ENCODE data around the gene SREK1. TPM values are rescaled to one million over a fixed set of nuclear protein-coding genes. Genes with fewer than 3 reads are reported as not detected.
A peak's percentile ranks its signal among the peaks of the same experiment; 100 is the strongest.

Gene SREK1
- total and polyA plus RNA-seq, 9 of the 15 experiments (the other 6 are each of a cell fraction or from before 2014, with no cell fraction given): 40.8 to 128 (median 81.9) TPM

- H4K20me1 ChIP-seq (replicated peaks; ENCODE audit: control insufficient read depth, insufficient read depth, low read length): no peaks in the 10 kb centered on the region
- in situ Hi-C loops (cut with MboI): no loop called here
- H3K79me2 ChIP-seq (ENCODE audit: control insufficient read depth, insufficient read depth, low read length): peaks cover 24% of the 10 kb centered on the region; the same call in 2 of the 3 replicates
- no peak overlapping the region for H3K27ac ChIP-seq (ENCODE audit: extremely low read depth, low read depth, low read length)
- no peak overlapping the region for H3K4me2 ChIP-seq (ENCODE audit: insufficient read depth, low read length)
- ATAC-seq (peak; percentile 61; the same call in 2 of the 3 replicates), DNase-seq (ENCODE audit: extremely low read depth in 1 of 4, low spot score in 3 of 4) (peak in 1 of 4 experiments; percentile 30), FAIRE-seq (peak; percentile 26)
- H3K9me1 ChIP-seq (ENCODE audit: control insufficient read depth, insufficient read depth, low read length): peaks cover 3% of the 10 kb centered on the region
- ChIA-PET CTCF (ENCODE audit: low intra/inter-chr PET ratio) (interaction anchor here (0.7 to 1.0 kb wide), 2 partner anchors 10 to 49 kb away, joined by 3 to 4 read pairs; no protein-coding TSS in a partner anchor), POLR2A (interaction anchor here (0.5 to 2.4 kb wide), 6 partner anchors 9 to 692 kb away, joined by 3 to 16 read pairs (median 3); no protein-coding TSS in a partner anchor)
- H3K9me3 ChIP-seq (replicated peaks; ENCODE audit: control insufficient read depth, insufficient read depth, low read depth, low read length): no peaks in the 10 kb centered on the region
- peaks cover 96% of the 10 kb centered on the region for H3K36me3 ChIP-seq (ENCODE audit: control insufficient read depth, insufficient read depth, low read length)
- no peaks in the 10 kb centered on the region for H3K27me3 ChIP-seq (ENCODE audit: control insufficient read depth in 2 of 2, insufficient read depth in 2 of 2, low read length in 2 of 2)
- H3K9ac ChIP-seq (ENCODE audit: insufficient read depth in 1 of 2, low read depth in 2 of 2, low read length in 2 of 2): no peak overlapping the region
- WGBS (ENCODE audit: insufficient coverage, low coverage, missing lambda C conversion rate): 78% methylated on average over 3 of the region's 3 CpGs
- H2AFZ ChIP-seq (ENCODE audit: low read depth, low read length): no peak overlapping the region
- no peak for TF ChIP-seq ZNF212 (CRISPR knock-in tag; IDR thresholded peaks at IDR 0.05)
- no peak for TF ChIP-seq SIN3B (IDR thresholded peaks at IDR 0.05; ENCODE audit: low read depth)
- no peak for TF ChIP-seq ZNF445 (CRISPR knock-in tag; IDR thresholded peaks at IDR 0.05; ENCODE audit: low read depth)
- TF ChIP-seq CTCF (IDR thresholded peaks at IDR 0.05 in 2 of 3, conservative IDR thresholded peaks at IDR 0.05 in 1 of 3; ENCODE audit: insufficient read depth in 2 of 3, low read depth in 1 of 3, low read length in 3 of 3): peak; percentile 16 to 38 (median 28); a peak in 2 of 6 replicates
- TF ChIP-seq POLR2G (IDR thresholded peaks at IDR 0.05; ENCODE audit: low read depth, low read length): 0 out of 2 replicates have a peak, but pooled peaks have one; percentile 13
- TF ChIP-seq RAD21 (CRISPR knock-in tag; conservative IDR thresholded peaks at IDR 0.05 in 1 of 2, IDR thresholded peaks at IDR 0.05 in 1 of 2): peak in 1 of 2 experiments; percentile 44; a peak in 2 of 4 replicates
- no peak for TF ChIP-seq POLR2H (tag; IDR thresholded peaks at IDR 0.05; ENCODE audit: low read depth)
- no peak for TF ChIP-seq GATA2 (CRISPR knock-in tag; IDR thresholded peaks at IDR 0.05)
- H3K4me1 ChIP-seq (replicated peaks in 1 of 2; ENCODE audit: control insufficient read depth in 2 of 2, insufficient read depth in 2 of 2, low read length in 2 of 2): no peaks in the 10 kb centered on the region
- BruUV-seq (replicated peaks): no TSS peak
- no peak overlapping the region for H3K4me3 ChIP-seq
- intact Hi-C loops (cut with micrococcal nuclease): loop anchor here (5.0 to 10.0 kb wide), 2 partner anchors 38 to 130 kb away; no protein-coding TSS in a partner anchor
These were observed 30.2 kb downstream of the SREK1 start for GRCh38 chr5:66174338-66174737.
